ENCODE measurements around the gene MSMP. TPM values are rescaled to one million over a fixed set of nuclear protein-coding genes. Genes with fewer than 3 reads are reported as not detected.
A peak's percentile ranks its signal among the peaks of the same experiment; 100 is the strongest.

MSMP gene
- polyA plus RNA-seq, 3 donors, result not detected

- H3K4me3 ChIP-seq (replicated peaks in 1 of 3; ENCODE audit: low read depth in 2 of 3, low read length in 3 of 3), result no peak overlapping the region
These were observed 35.5 kb upstream of the MSMP start for GRCh38 chr9:35789541-35789940.

GRCh38 chr9:35783418-35783817 is 29.3 kb upstream of the MSMP start:
- intact Hi-C loops (cut with micrococcal nuclease), result no loop called here

More at GRCh38 chr9:35789541-35789940, 35.5 kb upstream of the MSMP start:
- no peak overlapping the region for H3K27ac Mint-ChIP-seq
- peaks cover 0 to 1% of the 10 kb centered on the region in 2 donors for H3K36me3 Mint-ChIP-seq
- Histone ChIP-seq H3K27ac (ENCODE audit: low read depth in 1 of 2, low read length in 2 of 2) (no peak overlapping the region), H3K4me2 (replicated peaks; ENCODE audit: extremely low read depth, low read length, poor library complexity, severe bottlenecking) (no peak overlapping the region), H3K9me3 (replicated peaks in 1 of 2; ENCODE audit: control insufficient read depth in 1 of 2, insufficient read depth in 1 of 2, low read length in 2 of 2) (no peaks in the 10 kb centered on the region), H2AFZ (ENCODE audit: insufficient read depth, low read depth, low read length, poor library complexity, severe bottlenecking) (no peak overlapping the region), H3K9ac (ENCODE audit: insufficient read depth, low read length, poor library complexity, severe bottlenecking) (no peak overlapping the region), H3K36me3 (replicated peaks in 1 of 2; ENCODE audit: control insufficient read depth in 1 of 2, insufficient read depth in 2 of 2, low read length in 2 of 2) (no peaks in the 10 kb centered on the region), H3K79me2 (ENCODE audit: insufficient read depth, low read length) (no peaks in the 10 kb centered on the region), H3K27me3 (ENCODE audit: control insufficient read depth in 2 of 2, insufficient read depth in 2 of 2, low read length in 2 of 2) (peaks cover 0 to 13% of the 10 kb centered on the region in 2 donors), H3K4me1 (ENCODE audit: control insufficient read depth in 1 of 2, insufficient read depth in 2 of 2, low read length in 2 of 2) (no peaks in the 10 kb centered on the region), H4K20me1 (ENCODE audit: insufficient read depth, low read length) (no peaks in the 10 kb centered on the region)
- intact Hi-C loops (cut with micrococcal nuclease), result no loop called here
- peaks cover 0 to 4% (median 0%) of the 10 kb centered on the region in 7 donors for H3K9me3 Mint-ChIP-seq
- peaks cover 15 to 23% (median 15%) of the 10 kb centered on the region in 3 donors for H3K27me3 Mint-ChIP-seq (ENCODE audit: low read depth in 3 of 3)
- peaks cover 11% of the 10 kb centered on the region for H3K4me1 Mint-ChIP-seq
- TF ChIP-seq CTCF (IDR thresholded peaks at IDR 0.05), result no peak
- no CpG with 5 or more reads among the region's 2 CpGs for WGBS (ENCODE audit: insufficient coverage)
- H3K4me3 Mint-ChIP-seq, result no peak overlapping the region
- DNase-seq, result no peak

More at GRCh38 chr9:35783418-35783817, 29.3 kb upstream of the MSMP start:
- Histone ChIP-seq H3K79me2 (ENCODE audit: insufficient read depth, low read length) (no peaks in the 10 kb centered on the region), H3K27me3 (ENCODE audit: control insufficient read depth in 2 of 2, insufficient read depth in 2 of 2, low read length in 2 of 2) (no peaks in the 10 kb centered on the region), H4K20me1 (ENCODE audit: insufficient read depth, low read length) (no peaks in the 10 kb centered on the region), H2AFZ (ENCODE audit: insufficient read depth, low read depth, low read length, poor library complexity, severe bottlenecking) (no peak overlapping the region), H3K36me3 (replicated peaks in 1 of 2; ENCODE audit: control insufficient read depth in 1 of 2, insufficient read depth in 2 of 2, low read length in 2 of 2) (no peaks in the 10 kb centered on the region), H3K27ac (ENCODE audit: low read depth in 1 of 2, low read length in 2 of 2) (no peak overlapping the region), H3K9me3 (replicated peaks in 1 of 2; ENCODE audit: control insufficient read depth in 1 of 2, insufficient read depth in 1 of 2, low read length in 2 of 2) (no peaks in the 10 kb centered on the region), H3K4me3 (replicated peaks in 1 of 3; ENCODE audit: low read depth in 2 of 3, low read length in 3 of 3) (no peak overlapping the region), H3K9ac (ENCODE audit: insufficient read depth, low read length, poor library complexity, severe bottlenecking) (no peak overlapping the region), H3K4me1 (ENCODE audit: control insufficient read depth in 1 of 2, insufficient read depth in 2 of 2, low read length in 2 of 2) (no peaks in the 10 kb centered on the region), H3K4me2 (replicated peaks; ENCODE audit: extremely low read depth, low read length, poor library complexity, severe bottlenecking) (no peak overlapping the region)
- no peak for TF ChIP-seq CTCF (IDR thresholded peaks at IDR 0.05)
- Mint-ChIP-seq H3K4me3 (no peak overlapping the region), H3K9me3 (peaks cover 0 to 3% (median 0%) of the 10 kb centered on the region in 7 donors), H3K27ac (peak overlapping the region in 1 of 7 donors; percentile 48), H3K36me3 (no peaks in the 10 kb centered on the region), H3K4me1 (no peaks in the 10 kb centered on the region), H3K27me3 (ENCODE audit: low read depth in 3 of 3) (no peaks in the 10 kb centered on the region)
- DNase-seq, result no peak
